MM.1S (cell line): ENCODE results near the gene FOXD2.

Experiments
- EZH2 ChIP-seq: fragments of 300-600 bp; sonication (generic); optimal IDR thresholded peaks from 2 replicates; pipeline ENCODE3; 2017; ENCODE audit warnings: low read depth, mild to moderate bottlenecking, antibody characterized with exemption, low read length, mixed read lengths
- EZH2phosphoT487 ChIP-seq: fragments of 300-600 bp; sonication (generic); IDR thresholded peaks from 2 replicates; pipeline ENCODE4 v1.6.1; 2018; ENCODE audit warnings: antibody characterized with exemption, low read length
- TF ChIP-seq, protein P1 (sequence below): fragments of 300-600 bp; sonication (generic); IDR thresholded peaks from 2 replicates; pipeline ENCODE4 v1.5.1; 2016; ENCODE audit warnings: antibody characterized with exemption, low read length, mixed read lengths

DNA sequence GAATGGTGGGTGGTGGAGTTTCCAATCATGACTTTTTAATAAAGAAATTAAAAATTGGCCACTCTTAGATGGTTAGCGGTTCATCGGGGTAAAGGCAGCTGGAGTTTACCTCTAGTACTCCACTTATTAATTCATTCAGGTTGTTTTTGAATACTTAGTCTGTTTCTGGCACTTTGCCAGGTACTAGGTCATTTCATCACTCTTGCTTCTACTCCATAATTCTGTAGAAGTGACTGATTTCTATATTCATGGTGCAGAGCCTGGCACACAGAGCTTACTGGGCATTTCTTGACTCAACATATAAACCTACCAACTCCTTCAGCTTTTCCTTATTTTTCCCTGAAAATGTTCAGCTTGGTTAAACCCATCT, 31.5 kb downstream of the FOXD2 start:
- TF ChIP-seq, protein P1, sequence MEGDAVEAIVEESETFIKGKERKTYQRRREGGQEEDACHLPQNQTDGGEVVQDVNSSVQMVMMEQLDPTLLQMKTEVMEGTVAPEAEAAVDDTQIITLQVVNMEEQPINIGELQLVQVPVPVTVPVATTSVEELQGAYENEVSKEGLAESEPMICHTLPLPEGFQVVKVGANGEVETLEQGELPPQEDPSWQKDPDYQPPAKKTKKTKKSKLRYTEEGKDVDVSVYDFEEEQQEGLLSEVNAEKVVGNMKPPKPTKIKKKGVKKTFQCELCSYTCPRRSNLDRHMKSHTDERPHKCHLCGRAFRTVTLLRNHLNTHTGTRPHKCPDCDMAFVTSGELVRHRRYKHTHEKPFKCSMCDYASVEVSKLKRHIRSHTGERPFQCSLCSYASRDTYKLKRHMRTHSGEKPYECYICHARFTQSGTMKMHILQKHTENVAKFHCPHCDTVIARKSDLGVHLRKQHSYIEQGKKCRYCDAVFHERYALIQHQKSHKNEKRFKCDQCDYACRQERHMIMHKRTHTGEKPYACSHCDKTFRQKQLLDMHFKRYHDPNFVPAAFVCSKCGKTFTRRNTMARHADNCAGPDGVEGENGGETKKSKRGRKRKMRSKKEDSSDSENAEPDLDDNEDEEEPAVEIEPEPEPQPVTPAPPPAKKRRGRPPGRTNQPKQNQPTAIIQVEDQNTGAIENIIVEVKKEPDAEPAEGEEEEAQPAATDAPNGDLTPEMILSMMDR = no peak
- TF ChIP-seq EZH2 (no peak), EZH2phosphoT487 (no peak)
